Measurements from ENCODE around the gene SLC6A18.

The SLC6A18 gene

DNA sequence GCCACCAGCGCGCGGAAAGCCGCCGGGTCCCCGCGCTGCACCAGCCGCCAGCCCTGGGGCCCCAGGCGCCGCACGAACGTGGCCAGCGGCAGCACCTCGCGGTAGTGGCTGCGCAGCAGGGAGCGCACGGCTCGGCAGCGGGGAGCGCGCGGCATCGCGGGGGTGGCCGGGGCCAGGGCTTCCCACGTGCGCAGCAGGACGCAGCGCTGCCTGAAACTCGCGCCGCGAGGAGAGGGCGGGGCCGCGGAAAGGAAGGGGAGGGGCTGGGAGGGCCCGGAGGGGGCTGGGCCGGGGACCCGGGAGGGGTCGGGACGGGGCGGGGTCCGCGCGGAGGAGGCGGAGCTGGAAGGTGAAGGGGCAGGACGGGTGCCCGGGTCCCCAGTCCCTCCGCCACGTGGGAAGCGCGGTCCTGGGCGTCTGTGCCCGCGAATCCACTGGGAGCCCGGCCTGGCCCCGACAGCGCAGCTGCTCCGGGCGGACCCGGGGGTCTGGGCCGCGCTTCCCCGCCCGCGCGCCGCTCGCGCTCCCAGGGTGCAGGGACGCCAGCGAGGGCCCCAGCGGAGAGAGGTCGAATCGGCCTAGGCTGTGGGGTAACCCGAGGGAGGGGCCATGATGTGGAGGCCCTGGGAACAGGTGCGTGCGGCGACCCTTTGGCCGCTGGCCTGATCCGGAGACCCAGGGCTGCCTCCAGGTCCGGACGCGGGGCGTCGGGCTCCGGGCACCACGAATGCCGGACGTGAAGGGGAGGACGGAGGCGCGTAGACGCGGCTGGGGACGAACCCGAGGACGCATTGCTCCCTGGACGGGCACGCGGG, 69.9 kb downstream of the SLC6A18 start, which contains the start of gene TERT:
TERT (minus strand) TSS at position 234 of the 815 bp plus-strand sequence; CDS start at position 155, 79 bp downstream.
- peak; percentile 57 for DNase-seq

DNA sequence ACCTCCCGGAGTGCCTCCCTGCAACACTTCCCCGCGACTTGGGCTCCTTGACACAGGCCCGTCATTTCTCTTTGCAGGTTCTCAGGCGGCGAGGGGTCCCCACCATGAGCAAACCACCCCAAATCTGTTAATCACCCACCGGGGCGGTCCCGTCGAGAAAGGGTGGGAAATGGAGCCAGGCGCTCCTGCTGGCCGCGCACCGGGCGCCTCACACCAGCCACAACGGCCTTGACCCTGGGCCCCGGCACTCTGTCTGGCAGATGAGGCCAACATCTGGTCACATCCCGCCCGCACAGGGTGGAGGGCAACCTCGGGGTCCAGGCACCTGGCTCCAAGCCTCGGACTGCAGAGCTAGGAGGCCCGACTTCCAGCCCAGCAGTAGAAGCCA, 70.5 kb downstream of the SLC6A18 start:
- no peak for DNase-seq

All from T-helper 9 cell (primary cell).